A673 (cell line): ENCODE data around the gene NAMPT.

Experiments
- CTCF ChIP-seq: fragments of 300-800, 200-600 bp; sonication (generic); conservative IDR thresholded peaks from 2 replicates; pipeline ENCODE4 v1.5.1; 2017; ENCODE audit warnings: low read depth, mild to moderate bottlenecking, antibody characterized with exemption, low read length, moderate library complexity, mixed read lengths
- EZH2 ChIP-seq: fragments of 200-600 bp; sonication (generic); IDR thresholded peaks from 2 replicates; pipeline ENCODE4 v1.6.1; 2017; ENCODE audit warnings: borderline replicate concordance, low read depth, mild to moderate bottlenecking, mixed read lengths, antibody characterized with exemption, low read length; ENCODE audit not compliant: poor library complexity, severe bottlenecking

DNA sequence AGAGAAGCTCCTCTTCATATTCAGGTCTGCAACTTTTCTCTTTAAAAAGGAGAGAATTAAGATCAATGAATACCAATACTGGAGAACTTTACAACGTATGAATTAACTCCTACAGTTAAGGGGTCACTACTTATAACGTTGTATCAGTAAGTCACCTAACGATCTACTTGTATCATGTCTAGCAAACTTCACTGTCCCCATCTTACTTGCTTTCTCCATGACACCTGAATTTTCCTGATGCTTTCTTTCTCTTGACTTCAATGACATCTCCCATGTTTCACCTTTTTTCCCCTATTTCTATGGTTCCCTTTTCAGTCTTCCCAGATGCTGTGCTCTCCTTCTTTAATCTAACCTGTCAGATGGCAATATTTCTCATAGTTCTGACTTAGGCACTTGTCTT, 19.6 kb downstream of the NAMPT start:
- no peak for TF ChIP-seq CTCF
- TF ChIP-seq EZH2: no peak
